ENCODE data around the gene PNMA8A.

DNA sequence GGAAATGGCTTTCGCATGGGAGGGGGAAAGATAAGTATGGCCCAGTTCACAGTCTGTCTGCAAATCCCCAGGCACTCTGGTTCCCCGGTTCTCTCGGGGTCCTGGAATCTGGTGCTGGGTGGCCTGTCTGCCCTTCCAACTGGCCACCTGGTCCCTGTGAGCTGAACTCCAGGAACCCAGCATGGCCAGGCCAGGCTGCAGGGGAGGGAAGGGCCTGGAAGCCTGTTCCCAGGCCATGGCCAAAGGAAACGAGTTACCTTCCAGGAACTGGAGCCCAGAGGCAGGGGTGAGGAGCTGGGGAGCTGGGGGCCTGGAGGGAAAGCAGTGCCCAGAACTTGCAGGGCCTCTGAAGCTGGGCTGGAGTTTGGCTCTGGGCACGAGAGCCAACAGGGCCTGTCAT, 23.5 kb downstream of the PNMA8A start:
- no peak for TF ChIP-seq POLR2A (IDR thresholded peaks at IDR 0.05)
- no peak for TF ChIP-seq EP300 (IDR thresholded peaks at IDR 0.05)
- no peak for TF ChIP-seq CTCF (IDR thresholded peaks at IDR 0.05)
